ENCODE data around the gene SNCA.

Gene SNCA

DNA sequence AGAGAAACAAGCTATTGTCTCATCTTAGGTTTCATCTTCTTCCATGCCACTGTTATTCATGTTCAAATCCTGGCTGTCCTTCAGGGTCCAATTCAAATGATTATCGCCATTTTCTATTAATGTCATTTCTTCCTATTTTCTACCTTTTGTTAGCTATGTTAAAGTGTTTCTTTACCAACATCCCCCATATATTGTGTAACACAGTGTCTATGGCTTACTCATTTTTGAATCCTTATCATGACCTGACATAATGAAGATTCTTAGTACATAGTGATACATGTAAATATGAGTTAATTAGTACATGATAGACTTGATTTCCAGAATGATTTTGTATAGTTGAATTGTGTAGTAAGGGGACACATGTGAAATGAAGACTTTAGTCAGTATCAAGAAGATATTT is 152.4 kb downstream of the SNCA start:
- no peak for DNase-seq (ENCODE audit: extremely low read depth, insufficient read length)
- Histone ChIP-seq H3K4me3 (replicated peaks; ENCODE audit: low read depth, low read length) (no peak overlapping the region), H3K36me3 (ENCODE audit: control insufficient read depth, insufficient read depth, low read length) (no peaks in the 10 kb centered on the region), H3K27me3 (replicated peaks; ENCODE audit: control insufficient read depth, insufficient read depth, low read length) (no peaks in the 10 kb centered on the region)
- TF ChIP-seq CTCF (IDR thresholded peaks at IDR 0.05; ENCODE audit: insufficient read depth, low read length, poor library complexity, severe bottlenecking) = no peak

GRCh38 chr4:89682808-89683207 is 154.2 kb downstream of the SNCA start:
- no peaks in the 10 kb centered on the region for H3K27me3 ChIP-seq (replicated peaks; ENCODE audit: control insufficient read depth, insufficient read depth, low read length)
- DNase-seq (ENCODE audit: extremely low read depth, insufficient read length) = no peak

GRCh38 chr4:89681671-89682070 is 155.3 kb downstream of the SNCA start:
- Histone ChIP-seq H3K4me3 (replicated peaks; ENCODE audit: low read depth, low read length) (no peak overlapping the region), H3K27me3 (replicated peaks; ENCODE audit: control insufficient read depth, insufficient read depth, low read length) (no peaks in the 10 kb centered on the region), H3K36me3 (ENCODE audit: control insufficient read depth, insufficient read depth, low read length) (no peaks in the 10 kb centered on the region)
- no peak for TF ChIP-seq CTCF (IDR thresholded peaks at IDR 0.05; ENCODE audit: insufficient read depth, low read length, poor library complexity, severe bottlenecking)
- no peak for DNase-seq (ENCODE audit: extremely low read depth, insufficient read length)

More at GRCh38 chr4:89682808-89683207, 154.2 kb downstream of the SNCA start:
- no peak for TF ChIP-seq CTCF (IDR thresholded peaks at IDR 0.05; ENCODE audit: insufficient read depth, low read length, poor library complexity, severe bottlenecking)
- Histone ChIP-seq H3K4me3 (replicated peaks; ENCODE audit: low read depth, low read length) (no peak overlapping the region), H3K36me3 (ENCODE audit: control insufficient read depth, insufficient read depth, low read length) (no peaks in the 10 kb centered on the region)

DNA sequence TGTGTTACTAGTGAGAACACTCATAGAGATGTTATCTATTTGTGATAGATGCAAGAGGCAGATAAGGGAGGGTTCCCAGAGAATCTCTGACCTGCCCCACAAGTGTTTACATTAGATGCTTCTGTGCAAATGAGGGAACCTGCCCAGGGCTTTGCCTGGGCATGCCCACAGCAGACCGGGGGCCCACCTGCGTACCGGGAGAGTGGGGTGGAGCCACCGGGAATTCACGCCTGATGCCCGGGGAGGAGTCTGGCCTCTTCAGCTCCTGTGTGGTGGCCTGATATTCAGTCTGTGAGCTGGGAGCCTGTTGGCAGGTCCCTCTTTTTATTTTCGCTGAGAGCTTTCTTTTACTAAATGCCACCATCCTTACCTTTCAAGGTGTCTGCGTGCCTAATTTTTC is 155.7 kb downstream of the SNCA start:
- H3K4me3 ChIP-seq (replicated peaks; ENCODE audit: low read depth, low read length) = no peak overlapping the region
- no peaks in the 10 kb centered on the region for H3K36me3 ChIP-seq (ENCODE audit: control insufficient read depth, insufficient read depth, low read length)
- no peaks in the 10 kb centered on the region for H3K27me3 ChIP-seq (replicated peaks; ENCODE audit: control insufficient read depth, insufficient read depth, low read length)
- no peak for DNase-seq (ENCODE audit: extremely low read depth, insufficient read length)
- no peak for TF ChIP-seq CTCF (IDR thresholded peaks at IDR 0.05; ENCODE audit: insufficient read depth, low read length, poor library complexity, severe bottlenecking)

DNA sequence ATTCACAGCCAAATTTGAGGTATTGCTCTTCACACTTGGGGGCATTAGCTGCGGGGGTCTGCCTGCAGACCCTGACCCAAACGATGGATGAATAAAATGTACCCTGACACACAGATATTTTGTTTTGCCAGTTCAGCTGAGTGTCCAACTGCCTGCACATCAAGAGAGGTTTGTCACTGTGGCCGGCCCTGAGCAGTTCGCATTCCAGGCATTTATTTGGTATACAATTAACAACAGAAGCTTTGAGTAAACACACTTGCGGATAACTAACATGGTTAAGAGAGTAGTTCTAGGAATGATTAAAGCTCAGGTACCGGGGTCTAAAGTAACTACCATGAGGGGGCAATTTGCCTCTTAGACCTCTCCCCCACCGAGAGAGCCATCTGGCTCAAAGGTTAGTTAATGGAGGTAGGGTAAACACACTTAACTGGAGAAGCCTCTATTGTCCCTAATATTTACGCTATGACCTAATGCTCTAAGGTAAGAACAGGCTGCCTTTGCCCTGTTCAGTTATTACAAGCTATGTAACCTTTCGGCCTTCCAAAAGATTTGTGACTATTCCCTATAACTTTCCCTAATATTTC is 162.0 kb downstream of the SNCA start:
- Histone ChIP-seq H3K27me3 (replicated peaks; ENCODE audit: control insufficient read depth, insufficient read depth, low read length) (no peaks in the 10 kb centered on the region; the same call in 1 of the 2 replicates), H3K36me3 (ENCODE audit: control insufficient read depth, insufficient read depth, low read length) (no peaks in the 10 kb centered on the region), H3K4me3 (replicated peaks; ENCODE audit: low read depth, low read length) (no peak overlapping the region)
- no peak for DNase-seq (ENCODE audit: extremely low read depth, insufficient read length)
- no peak for TF ChIP-seq CTCF (IDR thresholded peaks at IDR 0.05; ENCODE audit: insufficient read depth, low read length, poor library complexity, severe bottlenecking)

Measured in GM06990 (cell line).